ENCODE results near the gene ESF1. TPM values are rescaled to one million over a fixed set of nuclear protein-coding genes. Genes with fewer than 3 reads are reported as not detected.

The ESF1 gene
- total RNA-seq, 1 experiment from 2014 or later: 36.9 TPM

GRCh38 chr20:13816757-13817156 lies 32.0 kb upstream of the ESF1 start:
- H3K9me3 ChIP-seq (ENCODE audit: control insufficient read depth, low read depth, low read length): no peaks in the 10 kb centered on the region
- H3K4me1 ChIP-seq (ENCODE audit: insufficient read depth, low read length): no peaks in the 10 kb centered on the region
- no peaks in the 10 kb centered on the region for H3K79me1 ChIP-seq (ENCODE audit: insufficient read depth, low read depth, low read length, poor library complexity, severe bottlenecking)
- H3K4me2 ChIP-seq (ENCODE audit: insufficient read depth, insufficient read length, low read length): no peak overlapping the region
- Mint-ChIP-seq H3K4me3 (no peak overlapping the region), H3K36me3 (ENCODE audit: insufficient read depth in 1 of 3, low read depth in 3 of 3) (peaks cover 0 to 50% (median 41%) of the 10 kb centered on the region in 3 experiments; a peak in 6 of 7 replicates), H3K9me3 (no peaks in the 10 kb centered on the region), H3K4me1 (no peaks in the 10 kb centered on the region), H3K27me3 (ENCODE audit: low read depth) (no peaks in the 10 kb centered on the region), H3K27ac (0 out of 7 replicates have a peak overlapping the region, but pooled peaks of 1 of the 3 experiments have one; percentile 76)
- no peak overlapping the region for H3K9ac ChIP-seq (ENCODE audit: extremely low read depth, insufficient read length, low read length)
- H3K23ac ChIP-seq (ENCODE audit: insufficient read length, low read depth, low read length): no peak overlapping the region
- no peak overlapping the region for H3K18ac ChIP-seq (ENCODE audit: insufficient read length, low read depth, low read length)
- WGBS (ENCODE audit: extremely low coverage, insufficient read length, low lambda C conversion rate): no CpG with 5 or more reads among the region's 3 CpGs
- H3K27ac ChIP-seq (ENCODE audit: insufficient read length, low read depth, low read length): no peak overlapping the region
- H4K8ac ChIP-seq (replicated peaks; ENCODE audit: insufficient read length, low read depth, low read length): no peak overlapping the region
- H3K4ac ChIP-seq (ENCODE audit: low read depth, low read length): no peak overlapping the region
- H3K79me2 ChIP-seq (ENCODE audit: insufficient read depth, low read length): no peaks in the 10 kb centered on the region
- no peaks in the 10 kb centered on the region for H4K20me1 ChIP-seq (ENCODE audit: control insufficient read depth, insufficient read depth, insufficient read length)
- no peak overlapping the region for H2BK5ac ChIP-seq (ENCODE audit: insufficient read length, low read length)
- H4K91ac ChIP-seq (ENCODE audit: insufficient read length, low read depth, low read length): no peak overlapping the region
- no peaks in the 10 kb centered on the region for H3K23me2 ChIP-seq (ENCODE audit: insufficient read length, low read depth, low read length, poor library complexity, severe bottlenecking)
- no peak overlapping the region for H4K5ac ChIP-seq (ENCODE audit: insufficient read length, low read depth, low read length)
- H2BK20ac ChIP-seq (ENCODE audit: low read depth, low read length, poor library complexity, severe bottlenecking): no peak overlapping the region
- H3K56ac ChIP-seq (ENCODE audit: insufficient read length, low read depth, low read length): no peak overlapping the region
- no peak overlapping the region for H2AK5ac ChIP-seq (ENCODE audit: insufficient read length, low read length)
- no peak overlapping the region for H2BK120ac ChIP-seq (ENCODE audit: low read depth, low read length, poor library complexity, severe bottlenecking)
- H2BK15ac ChIP-seq (ENCODE audit: low read depth, low read length): no peak overlapping the region
- H2AFZ ChIP-seq (ENCODE audit: low read length): no peak overlapping the region
- no peak overlapping the region for H3T11ph ChIP-seq (ENCODE audit: low read length)
- H3K27me3 ChIP-seq (ENCODE audit: insufficient read depth, low read length): no peaks in the 10 kb centered on the region
- H2BK12ac ChIP-seq (ENCODE audit: insufficient read length, low read depth, low read length): no peak overlapping the region
- TF ChIP-seq, protein P1, sequence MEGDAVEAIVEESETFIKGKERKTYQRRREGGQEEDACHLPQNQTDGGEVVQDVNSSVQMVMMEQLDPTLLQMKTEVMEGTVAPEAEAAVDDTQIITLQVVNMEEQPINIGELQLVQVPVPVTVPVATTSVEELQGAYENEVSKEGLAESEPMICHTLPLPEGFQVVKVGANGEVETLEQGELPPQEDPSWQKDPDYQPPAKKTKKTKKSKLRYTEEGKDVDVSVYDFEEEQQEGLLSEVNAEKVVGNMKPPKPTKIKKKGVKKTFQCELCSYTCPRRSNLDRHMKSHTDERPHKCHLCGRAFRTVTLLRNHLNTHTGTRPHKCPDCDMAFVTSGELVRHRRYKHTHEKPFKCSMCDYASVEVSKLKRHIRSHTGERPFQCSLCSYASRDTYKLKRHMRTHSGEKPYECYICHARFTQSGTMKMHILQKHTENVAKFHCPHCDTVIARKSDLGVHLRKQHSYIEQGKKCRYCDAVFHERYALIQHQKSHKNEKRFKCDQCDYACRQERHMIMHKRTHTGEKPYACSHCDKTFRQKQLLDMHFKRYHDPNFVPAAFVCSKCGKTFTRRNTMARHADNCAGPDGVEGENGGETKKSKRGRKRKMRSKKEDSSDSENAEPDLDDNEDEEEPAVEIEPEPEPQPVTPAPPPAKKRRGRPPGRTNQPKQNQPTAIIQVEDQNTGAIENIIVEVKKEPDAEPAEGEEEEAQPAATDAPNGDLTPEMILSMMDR (conservative IDR thresholded peaks at IDR 0.05): no peak
- no peak overlapping the region for H3K14ac ChIP-seq (ENCODE audit: insufficient read depth, low read length)
- no peak for DNase-seq

All from H9 (cell line).